ENCODE data around the gene LRRC72. TPM values are rescaled to one million over a fixed set of nuclear protein-coding genes. Genes with fewer than 3 reads are reported as not detected.

Gene LRRC72
- total RNA-seq, 1 donor from 2014 or later, result not detected

DNA sequence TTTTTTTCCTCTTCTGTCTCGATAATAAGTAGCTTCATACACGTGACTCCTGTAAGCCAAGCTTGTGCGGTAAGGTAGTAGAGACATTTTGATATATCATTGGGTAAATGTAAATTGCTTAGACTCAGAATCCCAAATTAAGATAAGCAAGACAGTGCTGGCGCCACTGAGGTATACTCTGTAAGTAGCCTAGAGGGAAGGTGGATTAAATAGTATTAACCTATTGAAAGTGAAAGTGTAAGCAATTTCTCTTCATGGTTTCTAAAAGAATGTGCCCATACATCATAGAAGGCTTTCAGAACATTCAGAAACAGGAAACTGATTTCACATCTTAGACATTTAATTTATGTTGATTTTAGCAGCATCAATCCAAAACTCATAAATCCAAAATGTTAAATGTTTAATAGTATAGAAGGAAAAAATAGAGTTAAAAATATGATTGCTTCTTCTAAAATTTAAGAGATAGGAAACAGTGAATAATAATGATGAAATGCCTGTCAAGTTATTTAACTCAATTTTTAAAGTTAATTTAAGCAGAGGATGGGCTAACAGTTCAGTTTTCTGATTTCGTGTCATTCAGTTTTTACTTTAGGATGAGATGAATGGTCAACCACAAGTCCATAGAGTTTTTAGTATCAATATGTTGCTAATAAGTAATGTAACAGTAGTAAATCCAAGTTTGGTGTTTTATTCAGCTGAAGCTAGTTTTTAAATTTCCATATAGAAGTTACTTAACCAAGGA lies 36.8 kb downstream of the LRRC72 start:
- TF ChIP-seq, protein P1, sequence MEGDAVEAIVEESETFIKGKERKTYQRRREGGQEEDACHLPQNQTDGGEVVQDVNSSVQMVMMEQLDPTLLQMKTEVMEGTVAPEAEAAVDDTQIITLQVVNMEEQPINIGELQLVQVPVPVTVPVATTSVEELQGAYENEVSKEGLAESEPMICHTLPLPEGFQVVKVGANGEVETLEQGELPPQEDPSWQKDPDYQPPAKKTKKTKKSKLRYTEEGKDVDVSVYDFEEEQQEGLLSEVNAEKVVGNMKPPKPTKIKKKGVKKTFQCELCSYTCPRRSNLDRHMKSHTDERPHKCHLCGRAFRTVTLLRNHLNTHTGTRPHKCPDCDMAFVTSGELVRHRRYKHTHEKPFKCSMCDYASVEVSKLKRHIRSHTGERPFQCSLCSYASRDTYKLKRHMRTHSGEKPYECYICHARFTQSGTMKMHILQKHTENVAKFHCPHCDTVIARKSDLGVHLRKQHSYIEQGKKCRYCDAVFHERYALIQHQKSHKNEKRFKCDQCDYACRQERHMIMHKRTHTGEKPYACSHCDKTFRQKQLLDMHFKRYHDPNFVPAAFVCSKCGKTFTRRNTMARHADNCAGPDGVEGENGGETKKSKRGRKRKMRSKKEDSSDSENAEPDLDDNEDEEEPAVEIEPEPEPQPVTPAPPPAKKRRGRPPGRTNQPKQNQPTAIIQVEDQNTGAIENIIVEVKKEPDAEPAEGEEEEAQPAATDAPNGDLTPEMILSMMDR (IDR thresholded peaks at IDR 0.05), result no peak
- Histone ChIP-seq H3K9me3 (no peaks in the 10 kb centered on the region), H3K4me3 (peak overlapping the region; percentile 7), H3K36me3 (no peaks in the 10 kb centered on the region), H3K27ac (no peak overlapping the region), H3K27me3 (ENCODE audit: low read depth) (no peaks in the 10 kb centered on the region), H3K4me1 (no peaks in the 10 kb centered on the region)
- ATAC-seq (no peak), DNase-seq (no peak)
- intact Hi-C loops (cut with DNase I), result loop anchor here (10.0 kb wide), 1 partner anchor 489 kb away; no protein-coding TSS in a partner anchor

DNA sequence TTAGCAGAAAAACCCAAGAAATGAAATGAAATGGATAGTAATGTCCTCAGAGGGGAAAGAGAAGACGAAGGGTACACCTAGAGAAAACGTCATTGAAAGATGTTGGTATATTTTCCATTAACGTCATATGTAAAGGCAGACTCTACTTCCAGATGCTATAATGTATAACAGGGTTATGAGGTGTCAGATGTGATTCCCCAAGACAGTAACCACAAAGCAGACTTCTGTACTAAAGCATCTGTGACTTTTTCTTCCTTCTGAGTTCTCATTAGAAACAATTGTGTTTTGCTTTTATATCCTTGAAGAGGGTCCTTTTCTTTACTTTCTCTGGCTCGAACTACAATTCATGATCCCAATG lies 37.4 kb downstream of the LRRC72 start:
- intact Hi-C loops (cut with DNase I), result loop anchor here (10.0 kb wide), 1 partner anchor 489 kb away; no protein-coding TSS in a partner anchor
- Histone ChIP-seq H3K27ac (no peak overlapping the region), H3K9me3 (no peaks in the 10 kb centered on the region), H3K4me3 (no peak overlapping the region), H3K27me3 (ENCODE audit: low read depth) (no peaks in the 10 kb centered on the region), H3K4me1 (no peaks in the 10 kb centered on the region), H3K36me3 (no peaks in the 10 kb centered on the region)
- DNase-seq, result no peak
- ATAC-seq, result no peak
- TF ChIP-seq, protein P1 (IDR thresholded peaks at IDR 0.05), result no peak

DNA sequence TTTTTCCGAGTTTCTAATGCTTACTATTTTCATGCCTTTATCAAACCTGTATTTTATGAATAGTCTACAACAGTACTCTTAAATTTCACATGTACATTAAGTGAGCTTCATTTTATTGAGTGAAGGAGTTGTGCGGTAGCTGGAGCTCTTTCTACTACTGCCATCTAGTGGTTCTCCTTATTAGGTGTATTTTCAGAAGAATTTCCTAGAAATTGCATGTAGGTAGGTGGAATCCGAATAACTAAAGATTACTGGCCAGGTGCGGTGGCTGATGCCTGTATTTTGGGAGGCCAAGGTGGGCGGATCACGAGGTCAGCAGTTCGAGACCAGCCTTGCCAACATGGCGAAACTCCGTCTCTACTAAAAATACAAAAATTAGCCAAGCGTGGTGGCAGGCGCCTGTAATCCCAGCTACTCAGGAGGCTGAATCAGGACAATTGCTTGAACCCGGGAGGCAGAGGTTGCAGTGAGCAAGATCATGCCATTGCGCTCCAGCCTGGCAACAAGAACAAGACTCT lies 38.3 kb downstream of the LRRC72 start:
- H3K27me3 ChIP-seq (ENCODE audit: low read depth), result no peaks in the 10 kb centered on the region
- intact Hi-C loops (cut with DNase I), result loop anchor here (10.0 kb wide), 1 partner anchor 490 kb away; no protein-coding TSS in a partner anchor
- TF ChIP-seq, protein P1 (IDR thresholded peaks at IDR 0.05), result peak; percentile 79
- no peaks in the 10 kb centered on the region for H3K9me3 ChIP-seq
- H3K4me3 ChIP-seq, result no peak overlapping the region
- no peak for DNase-seq
- peak; percentile 61 to 76 for ATAC-seq
- H3K4me1 ChIP-seq, result no peaks in the 10 kb centered on the region
- no peak overlapping the region for H3K27ac ChIP-seq
- H3K36me3 ChIP-seq, result no peaks in the 10 kb centered on the region

DNA sequence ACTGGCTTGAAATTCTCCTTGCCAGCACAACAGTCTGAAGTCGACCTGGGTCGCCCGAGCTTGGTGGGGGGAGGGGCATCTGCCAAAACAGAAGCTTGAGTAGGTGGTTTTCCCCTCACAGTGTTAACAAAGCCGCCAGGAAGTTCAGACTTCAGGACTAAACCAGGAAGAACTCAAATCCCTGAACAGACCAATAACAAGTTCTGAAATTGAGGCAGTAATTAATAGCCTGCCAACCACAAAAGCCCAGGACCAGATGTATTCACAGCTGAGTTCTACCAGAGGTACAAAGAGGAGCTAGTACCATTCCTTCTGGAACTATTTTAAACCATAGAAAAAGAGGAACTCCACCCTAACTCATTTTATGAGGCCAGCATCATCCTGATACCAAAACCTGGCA lies 45.3 kb downstream of the LRRC72 start:
- H3K27me3 ChIP-seq (ENCODE audit: low read depth), result no peaks in the 10 kb centered on the region

DNA sequence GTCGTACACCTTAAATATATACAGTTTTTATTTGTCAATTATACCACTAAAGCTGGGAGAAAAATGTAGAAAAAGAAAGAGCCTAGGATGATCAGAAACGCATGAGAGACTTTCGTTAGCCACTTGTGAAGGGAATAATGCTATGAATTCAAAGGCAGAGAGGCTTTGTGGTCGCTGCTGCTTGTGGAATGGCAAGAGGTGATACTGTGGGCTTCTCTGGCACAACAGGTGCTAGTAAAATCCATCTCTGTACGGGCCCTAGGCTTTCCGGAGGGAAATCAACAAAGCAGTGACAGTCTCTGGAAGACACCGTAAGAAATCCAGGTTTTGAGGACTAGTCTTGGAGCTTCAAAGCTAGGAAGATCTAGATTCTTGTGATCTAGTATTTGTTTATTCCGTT lies 52.6 kb downstream of the LRRC72 start:
- Histone ChIP-seq H3K9me3 (no peaks in the 10 kb centered on the region), H3K27ac (no peak overlapping the region), H3K27me3 (ENCODE audit: low read depth) (no peaks in the 10 kb centered on the region), H3K36me3 (no peaks in the 10 kb centered on the region), H3K4me1 (no peaks in the 10 kb centered on the region), H3K4me3 (no peak overlapping the region)
- ATAC-seq, result no peak
- no peak for DNase-seq
- TF ChIP-seq, protein P1 (IDR thresholded peaks at IDR 0.05), result no peak
- intact Hi-C loops (cut with DNase I), result no loop called here

More for the DNA sequence above, 45.3 kb downstream of the LRRC72 start:
- no peak for DNase-seq
- Histone ChIP-seq H3K9me3 (no peaks in the 10 kb centered on the region), H3K4me1 (no peaks in the 10 kb centered on the region), H3K4me3 (no peak overlapping the region), H3K36me3 (no peaks in the 10 kb centered on the region), H3K27ac (no peak overlapping the region)
- TF ChIP-seq, protein P1 (IDR thresholded peaks at IDR 0.05), result no peak
- ATAC-seq, result no peak
- intact Hi-C loops (cut with DNase I), result no loop called here
